CD14-positive monocyte (primary cell): Measurements from ENCODE around the gene KSR1. TPM values are rescaled to one million over a fixed set of nuclear protein-coding genes. Genes with fewer than 3 reads are reported as not detected.
A peak's percentile ranks its signal among the peaks of the same experiment; 100 is the strongest.

Source experiments
- DNase-seq, 3 donors: peaks; one replicate each; pipeline ENCODE4 v3.0.0-alpha.2; 2011 to 2022
- H2AFZ ChIP-seq: 2 replicates; pipeline ENCODE4 v1.6.0; 2012; ENCODE audit warnings: mild to moderate bottlenecking, low read depth, low read length, inconsistent platforms; ENCODE audit not compliant: insufficient read depth, poor library complexity, severe bottlenecking
- H3K27ac ChIP-seq, 2 donors: 1 replicate in 1 of 2; 2 replicates in 1 of 2; pipeline ENCODE4 v1.5.1; 2012 to 2013; ENCODE audit warnings: low read length in 2 of 2, control low read depth in 1 of 2, inconsistent platforms in 1 of 2, low read depth in 1 of 2, mild to moderate bottlenecking in 1 of 2
- H3K27me3 ChIP-seq, 2 donors: one replicate each; pipeline versions ENCODE4 v1.6.0 to v1.6.1; 2011 to 2013; ENCODE audit warnings: low read length in 2 of 2; ENCODE audit not compliant: control insufficient read depth in 2 of 2, insufficient read depth in 2 of 2
- H3K36me3 ChIP-seq, 2 donors: replicated peaks in 1 of 2; 1 replicate in 1 of 2; 2 replicates in 1 of 2; pipeline versions ENCODE4 v1.5.1 to v1.6.1; 2012 to 2013; ENCODE audit warnings: low read length in 2 of 2, control low read depth in 1 of 2, inconsistent platforms in 1 of 2, mild to moderate bottlenecking in 1 of 2; ENCODE audit not compliant: insufficient read depth in 2 of 2, control insufficient read depth in 1 of 2
- H3K4me1 ChIP-seq, 2 donors: 1 replicate in 1 of 2; 2 replicates in 1 of 2; pipeline versions ENCODE4 v1.5.1 to v1.6.1; 2012 to 2013; ENCODE audit warnings: low read length in 2 of 2, control low read depth in 1 of 2, inconsistent platforms in 1 of 2, mild to moderate bottlenecking in 1 of 2, moderate library complexity in 1 of 2; ENCODE audit not compliant: insufficient read depth in 2 of 2, control insufficient read depth in 1 of 2
- H3K4me2 ChIP-seq: replicated peaks from 2 replicates; pipeline ENCODE3; 2012; ENCODE audit warnings: low read length, moderate library complexity, mild to moderate bottlenecking; ENCODE audit not compliant: poor library complexity, severe bottlenecking; ENCODE audit errors: extremely low read depth
- H3K4me3 ChIP-seq, 3 experiments: fragments of 200-600 bp in 1 of 3; sonication (generic) in 1 of 3; replicated peaks in 1 of 3; 1 replicate in 2 of 3; 2 replicates in 1 of 3; pipeline ENCODE4 v1.5.1; 2011 to 2013; ENCODE audit warnings: low read length in 3 of 3, mild to moderate bottlenecking in 3 of 3, control low read depth in 2 of 3, low read depth in 2 of 3, inconsistent platforms in 1 of 3, moderate library complexity in 1 of 3
- H3K79me2 ChIP-seq: 2 replicates; pipeline ENCODE4 v1.6.0; 2012; ENCODE audit warnings: mild to moderate bottlenecking, control low read depth, inconsistent platforms, low read length, moderate library complexity; ENCODE audit not compliant: insufficient read depth
- H3K9ac ChIP-seq: 2 replicates; pipeline ENCODE4 v1.6.0; 2017; ENCODE audit warnings: low read length, mild to moderate bottlenecking; ENCODE audit not compliant: insufficient read depth, poor library complexity, severe bottlenecking
- H3K9me3 ChIP-seq, 2 donors: replicated peaks in 1 of 2; 1 replicate in 1 of 2; 2 replicates in 1 of 2; pipeline versions ENCODE4 v1.5.1 to v1.6.1; 2012 to 2013; ENCODE audit warnings: low read length in 2 of 2, control low read depth in 1 of 2; ENCODE audit not compliant: control insufficient read depth in 1 of 2, insufficient read depth in 1 of 2
- H4K20me1 ChIP-seq: 2 replicates; pipeline ENCODE4 v1.6.0; 2012; ENCODE audit warnings: mild to moderate bottlenecking, low read length, control low read depth, moderate library complexity; ENCODE audit not compliant: insufficient read depth
- H3K27ac Mint-ChIP-seq, 7 donors: one replicate each; pipeline ENCODE4 v1.8.0; 2020; ENCODE audit warnings: mild to moderate bottlenecking in 7 of 7, mixed read lengths in 7 of 7, moderate library complexity in 6 of 7, inconsistent platforms in 2 of 7
- H3K27me3 Mint-ChIP-seq, 3 donors: one replicate each; pipeline ENCODE4 v1.8.0; 2021 to 2022; ENCODE audit warnings: low read depth in 3 of 3, mild to moderate bottlenecking in 3 of 3, mixed read lengths in 3 of 3, moderate library complexity in 3 of 3, inconsistent platforms in 1 of 3
- H3K36me3 Mint-ChIP-seq, 2 donors: one replicate each; pipeline ENCODE4 v1.8.0; 2020; ENCODE audit warnings: mixed read lengths in 2 of 2, inconsistent platforms in 1 of 2, mild to moderate bottlenecking in 1 of 2
- H3K4me1 Mint-ChIP-seq: one replicate; pipeline ENCODE4 v1.8.0; 2020; ENCODE audit warnings: mild to moderate bottlenecking, mixed read lengths
- H3K4me3 Mint-ChIP-seq, 2 donors: one replicate each; pipeline ENCODE4 v1.8.0; 2020; ENCODE audit warnings: mild to moderate bottlenecking in 2 of 2, mixed read lengths in 2 of 2, moderate library complexity in 1 of 2
- H3K9me3 Mint-ChIP-seq, 7 donors: one replicate each; pipeline ENCODE4 v1.8.0; 2020 to 2022; ENCODE audit warnings: mixed read lengths in 7 of 7, mild to moderate bottlenecking in 6 of 7, moderate library complexity in 6 of 7, inconsistent platforms in 2 of 7
- WGBS: methylation state at CpG from one replicate; pipeline ENCODE4 v1.1.5; 2013; ENCODE audit warnings: missing lambda C conversion rate; ENCODE audit not compliant: insufficient coverage; 5-methylcytosine and 5-hydroxymethylcytosine counted together
- intact Hi-C, 2 donors: fragments of 100-400 bp; cut with micrococcal nuclease; formaldehyde crosslinking; loops; one replicate each; pipeline versions ENCODE4 v1.15.0 to v1.15.1; 2023
- polyA plus RNA-seq, 3 donors: library from polyadenylated mRNA; depleted of rRNA in 1 of 3; unstranded in 2 of 3; stranded (reverse) in 1 of 3; fragments of 300-500 nt in 2 of 3; fragments of >200 nt in 1 of 3; fragmentation: Illumina TruSeq in 2 of 3; gene quantifications; 1 replicate in 2 of 3; 2 replicates in 1 of 3; pipeline ENCODE4 v1.2.3, GENCODE V29; 2012 to 2021
- TF ChIP-seq, protein P1 (sequence below): fragments of 200-600 bp; IDR thresholded peaks from one replicate; pipeline ENCODE4 v1.8.0; 2022; ENCODE audit warnings: antibody characterized with exemption, mild to moderate bottlenecking

KSR1 gene
- polyA plus RNA-seq, 3 donors, result 1.2 to 111 (median 4.2) TPM

DNA sequence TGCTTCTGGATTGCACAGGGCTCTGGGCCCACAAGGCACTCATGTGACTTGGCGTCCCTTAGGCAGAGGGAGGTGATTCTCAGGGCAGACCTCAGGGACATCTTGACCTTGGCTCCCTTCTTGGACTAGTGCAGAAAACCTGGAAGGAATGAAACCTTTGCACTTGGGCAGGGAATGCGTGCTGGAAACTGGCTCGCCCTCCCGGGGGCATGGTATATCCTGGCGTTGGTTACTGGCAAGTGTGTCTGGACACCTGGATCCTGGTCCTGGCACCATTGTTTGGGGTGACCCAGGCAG, 111.3 kb downstream of the KSR1 start:
- H3K79me2 ChIP-seq, result peaks cover 8% of the 10 kb centered on the region
- no peak overlapping the region for H2AFZ ChIP-seq
- no peak overlapping the region for H3K9ac ChIP-seq
- Mint-ChIP-seq H3K36me3 (peaks cover 33 to 53% of the 10 kb centered on the region in 2 donors), H3K27ac (peak overlapping the region in 2 of 7 donors; percentile 32 to 54), H3K4me3 (no peak overlapping the region), H3K9me3 (peaks cover 0 to 2% (median 0%) of the 10 kb centered on the region in 7 donors), H3K27me3 (peaks cover 0 to 3% (median 0%) of the 10 kb centered on the region in 3 donors), H3K4me1 (peaks cover 34% of the 10 kb centered on the region)
- no peak overlapping the region for H3K4me3 ChIP-seq
- H3K36me3 ChIP-seq, result peaks cover 4 to 35% of the 10 kb centered on the region in 2 donors
- no peaks in the 10 kb centered on the region for H3K9me3 ChIP-seq
- WGBS, result 100% methylated on average over 5 of the region's 5 CpGs
- H3K27me3 ChIP-seq, result no peaks in the 10 kb centered on the region
- no peaks in the 10 kb centered on the region for H3K4me1 ChIP-seq
- H4K20me1 ChIP-seq, result peaks cover 95% of the 10 kb centered on the region
- TF ChIP-seq, protein P1, sequence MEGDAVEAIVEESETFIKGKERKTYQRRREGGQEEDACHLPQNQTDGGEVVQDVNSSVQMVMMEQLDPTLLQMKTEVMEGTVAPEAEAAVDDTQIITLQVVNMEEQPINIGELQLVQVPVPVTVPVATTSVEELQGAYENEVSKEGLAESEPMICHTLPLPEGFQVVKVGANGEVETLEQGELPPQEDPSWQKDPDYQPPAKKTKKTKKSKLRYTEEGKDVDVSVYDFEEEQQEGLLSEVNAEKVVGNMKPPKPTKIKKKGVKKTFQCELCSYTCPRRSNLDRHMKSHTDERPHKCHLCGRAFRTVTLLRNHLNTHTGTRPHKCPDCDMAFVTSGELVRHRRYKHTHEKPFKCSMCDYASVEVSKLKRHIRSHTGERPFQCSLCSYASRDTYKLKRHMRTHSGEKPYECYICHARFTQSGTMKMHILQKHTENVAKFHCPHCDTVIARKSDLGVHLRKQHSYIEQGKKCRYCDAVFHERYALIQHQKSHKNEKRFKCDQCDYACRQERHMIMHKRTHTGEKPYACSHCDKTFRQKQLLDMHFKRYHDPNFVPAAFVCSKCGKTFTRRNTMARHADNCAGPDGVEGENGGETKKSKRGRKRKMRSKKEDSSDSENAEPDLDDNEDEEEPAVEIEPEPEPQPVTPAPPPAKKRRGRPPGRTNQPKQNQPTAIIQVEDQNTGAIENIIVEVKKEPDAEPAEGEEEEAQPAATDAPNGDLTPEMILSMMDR, result no peak
- DNase-seq, result no peak
- H3K27ac ChIP-seq, result no peak overlapping the region
- intact Hi-C loops, result no loop called here
- H3K4me2 ChIP-seq, result no peak overlapping the region

DNA sequence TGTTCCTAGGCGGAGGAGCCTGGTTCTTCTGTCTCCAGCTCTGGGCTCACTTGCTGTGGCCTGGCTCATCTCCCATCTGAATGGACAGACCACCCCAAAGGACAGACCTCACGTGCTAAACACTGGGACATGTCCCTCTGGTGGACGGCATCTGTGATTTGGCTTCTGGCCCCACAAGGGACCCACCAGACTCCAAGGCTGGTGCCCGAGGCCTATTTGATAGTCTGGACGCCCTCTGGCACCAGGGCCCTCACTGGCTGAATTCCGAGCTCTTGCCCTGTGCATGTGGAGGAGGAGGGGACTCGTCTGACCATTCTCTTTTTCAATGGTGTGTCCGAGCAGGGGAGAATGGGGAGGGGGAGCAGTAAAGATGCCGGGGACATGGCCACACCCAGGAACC, 112.0 kb downstream of the KSR1 start:
- TF ChIP-seq, protein P1, result no peak
- intact Hi-C loops, result no loop called here
- H3K4me1 ChIP-seq, result no peaks in the 10 kb centered on the region
- Mint-ChIP-seq H3K27ac (peak overlapping the region in 1 of 7 donors; percentile 64), H3K27me3 (peaks cover 0 to 3% (median 0%) of the 10 kb centered on the region in 3 donors), H3K4me1 (peaks cover 35% of the 10 kb centered on the region), H3K36me3 (peaks cover 29 to 52% of the 10 kb centered on the region in 2 donors), H3K4me3 (no peak overlapping the region), H3K9me3 (peaks cover 0 to 2% (median 0%) of the 10 kb centered on the region in 7 donors)
- H3K9me3 ChIP-seq, result no peaks in the 10 kb centered on the region
- no peak overlapping the region for H3K9ac ChIP-seq
- peaks cover 8% of the 10 kb centered on the region for H3K79me2 ChIP-seq
- no peak for DNase-seq
- peaks cover 95% of the 10 kb centered on the region for H4K20me1 ChIP-seq
- WGBS, result 96% methylated on average over 7 of the region's 9 CpGs
- no peak overlapping the region for H3K4me3 ChIP-seq
- H3K4me2 ChIP-seq, result no peak overlapping the region
- H3K27ac ChIP-seq, result no peak overlapping the region
- no peak overlapping the region for H2AFZ ChIP-seq
- peaks cover 4 to 35% of the 10 kb centered on the region in 2 donors for H3K36me3 ChIP-seq
- H3K27me3 ChIP-seq, result no peaks in the 10 kb centered on the region
